Dermis lymphatic vessel endothelial cell (primary cell): ENCODE results near the gene SEC22C. TPM values are rescaled to one million over a fixed set of nuclear protein-coding genes. Genes with fewer than 3 reads are reported as not detected.

ENCODE experiments used
- total RNA-seq: library from RNA; depleted of rRNA; stranded (reverse); fragments of >200 nt; gene quantifications from 2 replicates; pipeline ENCODE4 v1.2.1, GENCODE V29; 2014

Gene SEC22C
- total RNA-seq = 84.9 and 105 TPM in 2 replicates

DNA sequence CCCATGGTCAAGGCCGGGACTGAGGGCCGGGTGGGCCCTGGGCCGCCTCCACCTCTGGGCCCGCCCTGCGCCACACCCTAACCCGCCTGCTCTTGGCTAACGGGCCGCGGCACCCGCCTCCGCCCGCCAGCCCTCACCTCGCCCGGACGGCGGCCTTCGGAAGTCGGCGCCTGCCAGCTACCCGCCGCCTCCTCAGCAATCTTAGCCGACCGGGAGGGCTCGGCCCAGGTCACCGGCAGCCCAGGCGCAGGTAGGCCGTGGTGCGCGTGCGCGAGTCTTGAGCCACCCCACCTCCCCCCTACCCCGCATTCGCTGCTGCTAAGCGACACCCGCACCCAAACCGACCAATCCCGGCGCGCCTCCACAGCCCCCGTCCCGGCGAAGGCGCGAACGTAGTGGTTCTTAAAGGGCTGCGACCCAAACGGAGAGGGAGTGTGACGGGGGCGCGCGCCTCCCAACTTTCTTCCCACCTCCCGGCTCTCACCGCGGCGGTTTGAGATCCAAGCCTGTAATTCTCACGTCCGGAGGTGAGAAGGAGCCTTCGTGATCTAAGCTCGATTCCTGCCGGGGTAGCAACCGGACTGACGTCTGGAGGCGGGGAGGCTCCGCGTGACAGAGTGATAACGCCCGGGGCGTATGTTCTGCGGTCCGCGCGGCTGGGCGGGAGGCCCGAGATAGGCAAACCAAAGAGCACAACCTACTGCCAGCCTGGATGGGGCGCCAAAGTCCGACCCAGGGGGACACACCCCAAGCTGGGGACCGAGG is at the start of gene SEC22C:
SEC22C (minus strand) TSS at position 259 of the 765 bp plus-strand sequence. CDS start 12,921 bp downstream, outside the sequence.

DNA sequence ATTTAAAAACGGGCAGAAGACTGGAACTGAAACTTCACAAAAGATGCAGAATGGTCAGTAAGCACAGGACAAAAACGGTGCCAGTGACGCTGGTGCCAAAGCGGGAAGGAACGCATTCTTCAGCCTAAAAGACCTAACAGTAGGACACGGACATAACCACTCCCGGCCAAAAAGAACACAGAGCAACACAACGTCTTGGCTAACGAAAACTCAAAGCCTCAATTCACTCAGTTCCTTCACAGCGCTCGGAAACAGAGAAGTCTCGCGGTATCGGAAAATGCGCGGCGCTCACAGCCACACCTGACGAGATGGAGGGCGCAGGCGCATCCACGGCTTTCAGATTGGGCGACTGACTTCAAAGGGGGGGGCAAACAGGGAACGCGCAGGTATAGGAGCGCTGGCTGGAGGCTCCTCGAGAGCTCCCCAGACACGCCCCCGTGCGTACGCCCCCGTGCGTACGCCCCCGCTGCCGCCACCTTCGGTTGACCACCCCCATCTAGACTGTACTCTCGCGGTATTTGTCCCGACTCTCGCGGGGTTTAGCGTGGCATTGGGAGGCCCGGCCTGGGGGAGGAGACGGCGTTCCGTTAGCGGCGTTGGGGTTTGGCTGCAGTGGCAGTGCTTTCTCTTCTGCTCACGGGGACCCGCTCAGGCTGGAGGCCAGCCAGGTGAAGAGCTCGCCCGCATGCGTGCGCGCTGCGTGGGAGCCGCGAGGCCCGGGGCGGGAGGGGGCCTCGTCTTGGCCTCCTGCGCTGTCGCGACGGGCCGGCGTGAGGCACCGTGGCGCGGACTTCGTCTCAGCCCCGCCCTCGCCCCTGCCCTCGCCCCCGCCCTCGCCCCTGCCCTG is 18.6 kb upstream of the SEC22C start, which contains the start of gene NKTR:
NKTR (plus strand) TSS at position 576 of the 847 bp plus-strand sequence. CDS start 321 bp downstream, outside the sequence.

DNA sequence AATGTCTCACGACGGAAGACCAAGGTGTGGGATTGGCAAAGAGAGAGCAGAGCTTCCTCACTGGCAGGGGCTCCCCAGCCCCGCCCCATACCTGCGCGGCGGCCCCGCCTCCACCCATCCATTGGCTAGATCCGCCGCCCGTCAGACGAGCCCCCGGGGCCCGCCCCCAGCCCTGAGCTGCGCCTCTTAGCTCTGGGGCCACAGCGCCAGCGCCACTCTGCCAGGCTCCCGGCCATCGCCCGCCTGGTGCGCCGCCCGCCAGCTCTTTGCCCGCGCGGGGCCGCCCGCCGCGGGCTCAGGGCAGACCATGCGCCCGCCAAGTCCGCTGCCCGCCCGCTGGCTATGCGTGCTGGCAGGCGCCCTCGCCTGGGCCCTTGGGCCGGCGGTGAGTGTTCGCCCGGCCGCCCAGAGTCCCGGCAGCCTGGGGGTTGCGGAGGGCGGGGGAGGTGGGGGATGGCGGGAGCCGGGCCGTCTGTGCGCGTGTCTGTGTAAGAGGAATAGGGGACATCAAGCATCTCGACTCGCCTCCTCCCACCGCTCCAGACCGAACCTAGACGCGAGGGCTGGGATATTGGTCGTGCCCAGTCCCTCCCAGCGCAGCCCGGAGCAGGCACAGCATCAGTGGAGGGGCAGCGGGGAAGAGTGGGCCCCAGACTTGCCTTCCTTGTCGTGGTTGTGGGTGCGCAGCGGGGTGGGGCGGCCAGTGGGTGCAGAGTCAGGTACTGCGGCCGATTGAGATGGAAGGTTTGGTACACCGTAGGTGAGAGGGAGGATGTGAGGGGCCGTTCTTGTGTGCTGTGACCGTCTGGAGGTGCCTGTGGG is 79.1 kb downstream of the SEC22C start, which contains the start of gene VIPR1:
VIPR1 (plus strand) TSS at position 215 of the 822 bp plus-strand sequence; CDS start at position 308, 93 bp downstream.

Other genes starting within 250 kb of the SEC22C start
- not detected in 2 replicates for gene LYZL4, start 171.4 kb downstream of the SEC22C start, total RNA-seq
- 0.09 and 0.11 TPM in 2 replicates for gene VIPR1, start 79.3 kb downstream of the SEC22C start, total RNA-seq
- 26.6 and 36.4 TPM in 2 replicates for gene SS18L2, start 8.9 kb upstream of the SEC22C start, total RNA-seq
- 59.2 and 62.1 TPM in 2 replicates for gene NKTR, start 18.7 kb upstream of the SEC22C start, total RNA-seq
- gene ZBTB47, start 71.7 kb upstream of the SEC22C start, total RNA-seq = 17.5 and 21.8 TPM in 2 replicates
- gene KLHL40, start 103.6 kb upstream of the SEC22C start, total RNA-seq = not detected in 2 replicates
- not detected in 2 replicates for gene HHATL, start 120.8 kb upstream of the SEC22C start, total RNA-seq
- gene CCDC13, start 191.3 kb upstream of the SEC22C start, total RNA-seq = 0.22 and 0.26 TPM in 2 replicates
- gene HIGD1A, start 222.5 kb upstream of the SEC22C start, total RNA-seq = 91.9 and 94.5 TPM in 2 replicates
- gene ACKR2, start 227.5 kb upstream of the SEC22C start, total RNA-seq = 5.4 and 12.5 TPM in 2 replicates